ENCODE measurements around the gene RASGEF1C.

DNA sequence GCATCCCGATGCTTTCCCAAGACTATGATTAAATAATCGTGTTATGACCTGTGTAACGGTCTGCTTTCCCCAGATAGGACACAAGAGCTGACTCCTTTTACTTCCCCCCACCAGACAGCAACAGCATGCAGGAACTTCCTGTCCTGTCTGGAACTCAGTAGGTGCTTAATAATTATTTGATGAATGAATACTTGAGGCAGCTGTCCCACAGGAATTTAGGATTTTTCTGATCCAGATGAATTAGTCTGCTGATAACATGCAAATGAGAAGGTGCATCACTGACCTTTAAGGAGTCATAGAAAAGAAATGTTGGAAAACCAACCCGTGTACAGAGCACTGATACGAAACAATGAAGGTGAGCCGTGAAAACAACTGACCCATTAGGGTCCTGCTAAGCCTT lies 149.7 kb downstream of the RASGEF1C start:
- no peak for TF ChIP-seq EP300 (IDR thresholded peaks at IDR 0.05)
- TF ChIP-seq, protein P1, sequence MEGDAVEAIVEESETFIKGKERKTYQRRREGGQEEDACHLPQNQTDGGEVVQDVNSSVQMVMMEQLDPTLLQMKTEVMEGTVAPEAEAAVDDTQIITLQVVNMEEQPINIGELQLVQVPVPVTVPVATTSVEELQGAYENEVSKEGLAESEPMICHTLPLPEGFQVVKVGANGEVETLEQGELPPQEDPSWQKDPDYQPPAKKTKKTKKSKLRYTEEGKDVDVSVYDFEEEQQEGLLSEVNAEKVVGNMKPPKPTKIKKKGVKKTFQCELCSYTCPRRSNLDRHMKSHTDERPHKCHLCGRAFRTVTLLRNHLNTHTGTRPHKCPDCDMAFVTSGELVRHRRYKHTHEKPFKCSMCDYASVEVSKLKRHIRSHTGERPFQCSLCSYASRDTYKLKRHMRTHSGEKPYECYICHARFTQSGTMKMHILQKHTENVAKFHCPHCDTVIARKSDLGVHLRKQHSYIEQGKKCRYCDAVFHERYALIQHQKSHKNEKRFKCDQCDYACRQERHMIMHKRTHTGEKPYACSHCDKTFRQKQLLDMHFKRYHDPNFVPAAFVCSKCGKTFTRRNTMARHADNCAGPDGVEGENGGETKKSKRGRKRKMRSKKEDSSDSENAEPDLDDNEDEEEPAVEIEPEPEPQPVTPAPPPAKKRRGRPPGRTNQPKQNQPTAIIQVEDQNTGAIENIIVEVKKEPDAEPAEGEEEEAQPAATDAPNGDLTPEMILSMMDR (IDR thresholded peaks at IDR 0.05), result no peak
